PC-3 (cell line): ENCODE measurements around the gene ASB13. TPM values are rescaled to one million over a fixed set of nuclear protein-coding genes. Genes with fewer than 3 reads are reported as not detected.

Experiments
- ATAC-seq: fragments of 200-7000 bp; cut with Tn5 transposase; 2 replicates; pipeline ENCODE4 v1.9.1; 2020; ENCODE audit warnings: mild to moderate bottlenecking, moderate library complexity
- BruUV-seq: library from RNA; stranded (reverse); fragments of 400-500 nt; replicated peaks from 2 replicates; lab custom pipeline; 2021; lab: Mats Ljungman, UMichigan
- CTCF ChIA-PET: fragments of 300-600 bp; sonication (Branson Sonifier 250); formaldehyde crosslinking; loops from one replicate; lab custom pipeline; 2022; ENCODE audit warnings: antibody characterized with exemption; lab: Charles Lee
- POLR2A ChIA-PET: fragments of 300-600 bp; sonication (Branson Sonifier 250); formaldehyde crosslinking; loops from one replicate; lab custom pipeline; 2022; ENCODE audit warnings: antibody characterized with exemption; ENCODE audit not compliant: unreplicated experiment; lab: Charles Lee
- DNase-seq: peaks from one replicate; pipeline ENCODE4 v3.0.0-alpha.2; 2015
- H2AFZ ChIP-seq: fragments of 300-600 bp; sonication (generic); 2 replicates; pipeline ENCODE4 v1.6.0; 2016; ENCODE audit warnings: antibody characterized with exemption, low read length
- H3F3A ChIP-seq: fragments of 300-600 bp; sonication (generic); one replicate; pipeline ENCODE4 v1.6.0; 2017; ENCODE audit warnings: antibody characterized with exemption, low read length, control low read depth, mild to moderate bottlenecking; ENCODE audit not compliant: unreplicated experiment
- H3K27ac ChIP-seq: fragments of 300-600 bp; sonication (generic); 2 replicates; pipeline ENCODE4 v1.5.1; 2016; ENCODE audit warnings: mild to moderate bottlenecking, low read length
- H3K27me3 ChIP-seq: fragments of 300-600 bp; sonication (generic); 2 replicates; pipeline ENCODE4 v1.6.1; 2016; ENCODE audit warnings: low read length, mixed read lengths
- H3K36me3 ChIP-seq: fragments of 300-600 bp; sonication (generic); 2 replicates; pipeline ENCODE4 v1.6.1; 2016; ENCODE audit warnings: low read depth, mixed run types, low read length, mixed read lengths
- H3K4me1 ChIP-seq: fragments of 300-600 bp; sonication (generic); 2 replicates; pipeline ENCODE4 v1.5.1; 2016; ENCODE audit warnings: low read length; ENCODE audit not compliant: insufficient read depth
- H3K4me2 ChIP-seq: fragments of 300-600 bp; sonication (generic); 2 replicates; pipeline ENCODE4 v1.6.0; 2016; ENCODE audit warnings: low read length
- H3K4me3 ChIP-seq: fragments of 300-600 bp; sonication (generic); 2 replicates; pipeline ENCODE4 v1.5.1; 2016; ENCODE audit warnings: mild to moderate bottlenecking, low read length, mixed read lengths
- H3K79me2 ChIP-seq: fragments of 300-600 bp; sonication (generic); 2 replicates; pipeline ENCODE4 v1.6.1; 2017; ENCODE audit warnings: low read length, mixed read lengths
- H3K9ac ChIP-seq: fragments of 300-600 bp; sonication (generic); 2 replicates; pipeline ENCODE4 v1.6.0; 2016; ENCODE audit warnings: mild to moderate bottlenecking, low read length
- H3K9me2 ChIP-seq: fragments of 300-600 bp; sonication (generic); replicated peaks from 2 replicates; pipeline ENCODE4 v1.6.1; 2016; ENCODE audit warnings: mixed run types, low read length, mixed read lengths
- H3K9me3 ChIP-seq: fragments of 300-600 bp; sonication (generic); 2 replicates; pipeline ENCODE4 v1.6.1; 2016; ENCODE audit warnings: low read length, mixed read lengths
- H4K20me1 ChIP-seq: fragments of 300-600 bp; sonication (generic); 2 replicates; pipeline ENCODE4 v1.6.1; 2016; ENCODE audit warnings: low read length, mixed read lengths
- CTCF ChIP-seq: fragments of 300-600 bp; sonication (generic); conservative IDR thresholded peaks from 2 replicates; pipeline ENCODE4 v1.5.1; 2017; ENCODE audit warnings: antibody characterized with exemption, low read depth, mild to moderate bottlenecking, low read length
- EZH2 ChIP-seq: fragments of 300-600 bp; sonication (generic); IDR thresholded peaks from one replicate; pipeline ENCODE4 v1.6.1; 2017; ENCODE audit warnings: antibody characterized with exemption, mild to moderate bottlenecking, low read length; ENCODE audit not compliant: unreplicated experiment
- EZH2phosphoT487 ChIP-seq: fragments of 300-600 bp; sonication (generic); IDR thresholded peaks from 2 replicates; pipeline ENCODE4 v1.6.1; 2018; ENCODE audit warnings: mild to moderate bottlenecking, antibody characterized with exemption, low read length, borderline replicate concordance
- intact Hi-C: fragments of 100-400 bp; cut with micrococcal nuclease; formaldehyde crosslinking; loops from 2 replicates; pipeline ENCODE4 v1.9.0; 2023
- total RNA-seq: library from RNA; depleted of rRNA; stranded (reverse); fragments of >200 nt; gene quantifications from 2 replicates; pipeline ENCODE4 v1.2.3, GENCODE V29; 2014

Gene ASB13
- total RNA-seq, 1 experiment from 2014 or later = 6.6 TPM

- Histone ChIP-seq H3K36me3 (no peaks in the 10 kb centered on the region), H3K27me3 (no peaks in the 10 kb centered on the region), H3K9me3 (no peaks in the 10 kb centered on the region), H3K9ac (no peak overlapping the region), H3K9me2 (no peaks in the 10 kb centered on the region), H3K4me1 (peaks cover 33% of the 10 kb centered on the region), H3F3A (no peaks in the 10 kb centered on the region), H4K20me1 (no peaks in the 10 kb centered on the region), H3K79me2 (peaks cover 12% of the 10 kb centered on the region), H2AFZ (no peak overlapping the region), H3K4me2 (no peak overlapping the region), H3K27ac (no peak overlapping the region), H3K4me3 (no peak overlapping the region)
- intact Hi-C loops = no loop called here
- ATAC-seq (no peak), DNase-seq (no peak)
- ChIA-PET POLR2A (no interaction called here), CTCF (no interaction called here)
- no TSS peak for BruUV-seq
- no peak for TF ChIP-seq CTCF
- TF ChIP-seq EZH2 = no peak
- TF ChIP-seq EZH2phosphoT487 = no peak
Measured at GRCh38 chr10:5663692-5664427, 2.5 kb downstream of the ASB13 start.

- Histone ChIP-seq H3K27me3 (no peaks in the 10 kb centered on the region), H3K9me3 (no peaks in the 10 kb centered on the region), H4K20me1 (no peaks in the 10 kb centered on the region), H3K79me2 (peaks cover 12% of the 10 kb centered on the region), H2AFZ (no peak overlapping the region), H3K4me3 (no peak overlapping the region), H3K9ac (no peak overlapping the region), H3K9me2 (no peaks in the 10 kb centered on the region), H3F3A (no peaks in the 10 kb centered on the region), H3K36me3 (no peaks in the 10 kb centered on the region), H3K4me1 (peaks cover 26% of the 10 kb centered on the region), H3K4me2 (no peak overlapping the region), H3K27ac (no peak overlapping the region)
- DNase-seq (no peak), ATAC-seq (no peak)
- ChIA-PET POLR2A (no interaction called here), CTCF (no interaction called here)
- TF ChIP-seq CTCF (no peak), EZH2 (no peak), EZH2phosphoT487 (no peak)
- intact Hi-C loops = no loop called here
- no TSS peak for BruUV-seq
Measured at GRCh38 chr10:5662708-5663579, 3.5 kb downstream of the ASB13 start.
